NCI-H446 treated with DMSO at 0.1 percent for 48 hours (cell line): ENCODE data around the gene GPALPP1.
"Not testable (repeated sequence)": the region's sequence is repeated elsewhere in the genome, so short reads cannot be mapped to it uniquely, and the experiment has no call there.

Experiments
- DNase-seq: peaks from one replicate; lab custom pipeline; 2025; lab: John Stamatoyannopoulos, UW

Gene GPALPP1

DNA sequence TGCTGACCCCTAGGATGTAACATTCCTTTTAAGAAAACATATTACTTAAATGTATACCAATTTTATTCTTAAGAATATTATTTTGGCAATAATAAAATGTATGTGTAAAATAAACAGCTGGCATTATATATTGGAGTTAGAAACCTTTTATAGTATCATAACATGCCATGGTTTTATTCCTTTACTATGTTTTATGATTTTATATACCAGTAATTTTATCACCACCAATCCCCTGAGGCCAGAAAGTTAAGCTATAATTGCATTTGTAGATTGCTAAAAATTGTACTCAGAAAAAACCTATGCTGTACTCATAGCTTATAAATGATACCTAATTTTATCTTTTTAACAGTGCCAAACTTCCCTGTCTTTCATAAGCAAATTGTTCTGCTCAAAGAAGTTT is 17.9 kb downstream of the GPALPP1 start:
- DNase-seq = no peak

GRCh38 chr13:45007823-45008222 is 18.5 kb downstream of the GPALPP1 start:
- DNase-seq = no peak

DNA sequence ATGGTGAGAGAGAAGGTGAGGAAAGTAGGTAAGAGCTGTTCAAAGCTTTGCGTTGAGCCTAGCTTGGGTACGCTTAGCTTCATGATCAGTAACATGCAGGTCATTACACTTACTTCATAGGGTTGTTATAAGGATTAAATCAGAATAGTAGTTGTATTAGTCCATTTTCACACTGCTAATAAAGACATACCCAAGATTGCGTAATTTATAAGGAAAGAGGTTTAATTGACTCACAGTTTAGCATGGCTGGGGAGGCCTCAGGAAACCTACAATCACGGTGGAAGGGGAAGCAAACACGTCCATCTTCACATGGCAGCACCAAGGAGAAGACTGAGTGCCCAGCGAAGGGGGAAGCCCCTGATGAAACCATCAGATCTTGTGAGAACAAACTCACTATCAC is 21.9 kb downstream of the GPALPP1 start:
- DNase-seq = no peak

GRCh38 chr13:45015300-45015699 is 26.0 kb downstream of the GPALPP1 start:
- no peak for DNase-seq

DNA sequence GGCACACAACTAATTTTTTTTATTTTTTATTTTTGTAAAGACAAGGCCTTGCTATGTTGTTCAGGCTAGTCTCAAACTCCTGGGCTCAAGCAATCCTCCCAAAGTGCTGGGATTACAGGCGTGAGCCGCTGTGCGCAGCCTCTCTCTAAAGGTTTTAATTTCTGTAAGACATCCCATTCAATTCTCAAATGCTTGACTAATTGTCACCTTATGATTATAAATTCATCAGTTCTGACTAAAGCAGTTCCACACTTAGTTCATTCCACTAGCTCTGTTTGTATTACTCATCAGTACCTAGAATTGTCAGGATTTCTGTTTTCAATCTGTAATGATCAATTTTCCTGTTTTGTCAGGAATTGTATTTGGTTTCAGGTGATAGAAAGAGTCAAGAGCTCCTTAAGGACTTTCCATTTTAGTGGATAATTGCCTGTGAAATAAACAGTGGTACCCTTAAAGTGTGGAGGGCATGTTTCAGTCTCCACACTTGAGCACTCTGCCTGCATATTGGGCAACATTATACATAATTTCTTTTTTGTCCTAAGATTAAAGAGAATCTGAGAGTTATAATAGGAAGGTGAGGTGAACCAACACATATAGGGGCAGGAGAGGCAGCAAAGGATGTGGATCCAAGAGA is 27.6 kb downstream of the GPALPP1 start:
- DNase-seq = no peak

- DNase-seq = not testable (repeated sequence)
Measured at GRCh38 chr13:45019981-45020380, 30.6 kb downstream of the GPALPP1 start.

DNA sequence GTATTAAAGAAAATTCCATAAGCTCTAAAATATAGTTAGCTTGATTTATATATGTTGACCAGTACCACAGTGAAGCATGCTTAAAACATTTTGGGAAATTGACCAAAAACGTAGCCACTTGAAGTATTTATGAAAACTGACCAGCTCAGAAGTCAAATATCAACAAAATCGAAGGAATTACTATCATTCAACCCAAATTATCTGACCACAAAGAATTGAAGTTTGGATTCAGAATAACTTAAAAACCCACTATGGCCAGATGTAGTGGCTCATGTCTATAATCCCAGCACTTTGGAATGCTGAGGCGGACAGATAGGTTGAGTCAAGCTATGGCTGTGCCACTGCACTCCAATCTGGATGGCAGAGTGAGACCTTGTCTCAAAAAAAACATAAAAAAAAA is 31.9 kb downstream of the GPALPP1 start:
- DNase-seq = no peak

DNA sequence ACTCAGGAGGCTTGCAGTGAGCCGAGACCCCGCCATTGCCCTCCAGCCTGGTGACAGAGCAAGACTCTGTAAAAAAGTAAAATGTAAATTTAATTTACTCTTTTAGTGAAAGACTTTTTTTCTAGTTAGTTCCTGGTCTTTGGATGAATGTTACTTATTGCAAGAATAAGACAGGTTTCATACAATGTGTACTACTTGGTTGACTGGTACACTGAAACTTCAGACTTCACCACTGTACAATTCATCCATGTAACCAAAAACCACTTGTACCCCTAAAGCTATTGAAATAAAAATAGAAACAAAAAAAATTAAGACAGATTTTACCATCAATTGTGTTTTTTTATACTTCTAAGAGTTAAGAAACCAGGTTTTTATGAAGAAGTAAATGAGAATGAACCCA is 35.5 kb downstream of the GPALPP1 start:
- no peak for DNase-seq

GRCh38 chr13:45034342-45034741 is 45.0 kb downstream of the GPALPP1 start:
- no peak for DNase-seq

DNA sequence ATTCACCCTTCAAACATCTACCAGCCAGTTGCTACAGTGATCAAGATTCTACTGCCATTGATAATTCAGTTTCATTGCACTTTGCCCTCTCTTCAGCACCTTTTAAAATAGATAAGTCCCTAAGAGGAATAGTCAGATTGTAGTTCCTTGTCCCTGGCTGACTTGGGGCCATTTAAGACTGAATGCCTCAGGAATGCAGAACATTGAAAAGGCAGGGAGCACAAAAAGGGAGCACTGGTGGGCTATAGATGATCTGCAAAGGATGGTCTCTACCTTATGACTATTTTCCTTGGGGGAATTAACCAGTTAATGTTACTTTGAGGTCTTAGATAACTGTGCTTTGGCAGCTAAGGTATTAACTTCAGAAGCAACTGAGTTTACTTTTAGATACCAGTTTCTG is 46.9 kb downstream of the GPALPP1 start:
- DNase-seq = no peak

DNA sequence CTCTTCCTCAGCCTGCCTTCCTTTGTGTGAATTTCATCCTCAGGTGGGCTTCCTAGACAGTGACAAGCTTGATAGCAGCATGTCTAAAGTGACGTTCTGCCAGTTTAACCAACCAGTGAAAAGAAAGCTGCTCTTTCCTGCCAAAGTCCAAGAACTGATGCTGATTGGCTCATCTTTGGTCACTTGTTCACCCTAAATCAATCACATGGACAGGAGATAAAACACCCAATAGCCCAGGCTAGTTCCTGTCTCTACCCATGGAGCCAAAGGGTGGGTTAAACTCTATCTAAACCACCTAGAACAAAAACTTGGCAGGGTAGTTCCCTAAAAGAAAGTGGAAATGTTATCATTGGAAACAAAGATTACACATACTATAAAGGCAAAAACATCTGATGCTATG is 50.8 kb downstream of the GPALPP1 start:
- no peak for DNase-seq

DNA sequence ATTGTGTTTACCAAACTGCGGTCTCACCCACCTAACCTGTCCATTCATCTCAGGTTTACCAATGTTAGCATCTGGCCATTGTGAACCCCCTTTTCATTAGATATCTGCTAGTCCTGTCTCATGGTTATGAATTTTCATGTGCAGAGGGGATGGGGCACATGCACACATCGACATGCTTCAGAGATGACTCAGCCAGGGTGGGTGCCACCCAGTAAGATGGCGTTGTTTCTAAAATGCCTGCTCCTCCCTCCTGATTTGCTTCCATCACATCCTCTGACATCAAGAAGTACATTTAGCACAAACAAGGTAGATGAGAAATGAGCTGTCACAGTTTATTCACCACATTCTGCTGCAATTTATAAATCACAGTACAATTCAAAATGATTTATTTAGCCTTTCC is 51.3 kb downstream of the GPALPP1 start:
- DNase-seq = no peak

GRCh38 chr13:45042539-45042938 is 53.2 kb downstream of the GPALPP1 start:
- DNase-seq = no peak

DNA sequence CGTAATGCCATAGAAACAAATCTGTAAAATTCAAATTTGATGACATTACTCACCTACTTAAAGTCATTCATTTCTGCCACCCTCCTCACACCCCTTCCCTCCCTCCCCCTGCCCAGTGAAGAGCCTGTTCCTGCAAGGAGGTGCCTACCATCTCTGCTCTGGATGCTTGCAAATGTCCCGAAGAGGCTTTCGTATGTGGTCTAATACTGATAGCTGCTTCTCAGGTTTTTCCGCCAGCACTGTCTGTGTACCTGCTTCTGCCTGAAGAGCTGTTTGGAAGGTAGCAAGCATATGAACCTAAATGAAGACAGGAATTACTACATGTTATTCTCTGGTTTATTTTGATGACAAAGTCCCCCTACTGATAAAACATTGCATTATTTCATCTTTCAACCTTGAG is 57.1 kb downstream of the GPALPP1 start:
- no peak for DNase-seq

DNA sequence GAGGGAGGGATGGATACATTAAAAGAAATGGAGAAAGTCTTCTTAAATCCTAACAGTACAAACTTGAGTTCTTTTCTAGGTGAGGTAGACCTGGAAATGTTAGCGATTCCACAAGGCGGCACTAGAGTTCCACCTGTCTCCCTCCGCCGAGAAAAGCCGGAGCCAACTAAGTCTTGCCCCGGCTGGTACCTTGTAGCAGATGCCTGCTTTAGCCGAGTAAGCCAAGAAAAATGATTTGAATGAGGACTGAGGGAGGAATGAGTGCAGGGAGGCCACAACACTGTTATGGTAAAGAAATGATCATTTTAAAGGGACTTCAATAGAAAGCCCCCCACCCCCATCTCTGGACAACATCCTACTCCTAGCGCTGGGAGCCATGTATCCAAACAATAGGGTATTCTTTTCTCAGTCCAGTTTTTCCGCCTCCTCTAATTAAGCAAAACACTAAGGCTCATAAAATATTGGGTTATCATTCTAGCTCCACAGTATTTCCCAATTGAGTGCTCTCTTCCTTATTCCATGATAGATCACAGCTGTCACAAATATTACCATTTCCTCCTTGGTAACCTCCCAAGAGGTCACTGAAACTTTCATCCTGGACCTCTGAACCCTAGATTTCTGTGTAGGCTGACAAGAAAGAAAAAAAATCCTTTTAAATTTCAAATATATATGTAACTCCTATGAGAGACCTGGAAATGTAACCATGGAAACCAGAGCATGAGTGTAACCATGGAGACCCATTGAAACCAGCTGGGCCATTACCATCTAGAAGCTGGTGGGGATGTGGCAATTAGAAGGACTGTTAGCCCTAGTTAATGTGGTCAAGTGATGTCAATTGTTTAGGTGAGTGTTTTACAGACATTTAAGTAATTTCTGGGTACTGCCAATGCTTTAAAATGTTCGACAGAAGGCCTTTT is 58.3 kb downstream of the GPALPP1 start:
- peak; percentile 64 for DNase-seq

DNA sequence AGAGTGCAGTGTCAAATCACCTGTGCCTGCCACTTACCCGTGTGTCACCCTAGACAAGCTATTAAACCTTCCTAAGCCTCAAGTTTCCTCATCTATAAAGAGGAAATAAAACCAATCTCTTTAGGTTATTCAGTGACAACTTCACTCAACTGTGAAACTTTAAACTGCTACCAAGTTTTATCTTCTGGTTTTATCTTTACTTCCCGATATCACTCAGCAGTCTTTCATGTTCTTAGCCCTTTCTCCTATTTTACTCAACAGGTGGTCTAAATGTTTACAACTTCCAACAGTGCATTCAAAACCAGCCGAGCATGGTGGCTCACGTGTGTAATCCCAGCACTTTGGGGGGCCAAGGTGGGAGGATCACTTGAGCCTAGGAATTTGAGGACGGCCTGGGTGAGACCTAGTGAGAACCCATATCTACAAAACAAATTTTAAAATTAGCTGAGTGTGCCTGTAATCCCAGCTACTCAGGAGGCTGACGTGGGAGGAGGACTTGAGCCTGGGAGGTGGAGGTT is 59.6 kb downstream of the GPALPP1 start:
- DNase-seq = no peak

- DNase-seq = no peak
Measured at GRCh38 chr13:45049478-45049877, 60.1 kb downstream of the GPALPP1 start.

GRCh38 chr13:45051315-45051714 is 62.0 kb downstream of the GPALPP1 start:
- no peak for DNase-seq

DNA sequence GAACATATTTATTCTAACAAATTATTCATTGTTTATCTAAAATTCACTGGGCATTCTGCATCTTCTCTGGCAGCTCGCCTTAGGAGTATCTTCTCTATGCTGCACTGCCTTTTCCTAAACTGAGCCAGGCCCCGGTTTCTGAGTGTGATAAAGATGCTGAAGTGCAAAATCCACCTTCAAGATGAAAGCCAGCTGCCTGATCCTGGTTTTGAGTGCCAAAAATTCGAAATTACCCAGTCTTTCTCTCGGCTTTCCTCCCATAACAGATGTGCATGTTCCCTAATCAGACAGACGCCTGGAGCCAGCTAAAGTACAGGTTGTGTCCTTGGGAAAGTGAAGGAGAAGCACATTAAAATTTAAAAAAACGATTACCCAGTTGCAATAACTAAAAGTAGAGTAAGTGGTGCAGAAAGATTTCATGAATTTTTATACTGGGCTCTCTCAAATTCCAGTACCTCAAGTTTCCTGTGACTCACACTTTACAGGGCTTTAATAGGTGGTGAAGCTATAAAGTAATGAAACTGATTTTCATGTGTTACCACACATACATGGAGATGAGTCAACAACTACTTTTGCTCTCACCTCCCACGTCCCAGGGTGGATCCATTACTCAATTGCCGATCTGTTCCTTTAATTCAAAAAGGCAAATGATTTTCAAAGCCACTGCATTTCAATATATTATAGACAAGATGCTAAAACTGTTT is 66.0 kb downstream of the GPALPP1 start:
- no peak for DNase-seq

DNA sequence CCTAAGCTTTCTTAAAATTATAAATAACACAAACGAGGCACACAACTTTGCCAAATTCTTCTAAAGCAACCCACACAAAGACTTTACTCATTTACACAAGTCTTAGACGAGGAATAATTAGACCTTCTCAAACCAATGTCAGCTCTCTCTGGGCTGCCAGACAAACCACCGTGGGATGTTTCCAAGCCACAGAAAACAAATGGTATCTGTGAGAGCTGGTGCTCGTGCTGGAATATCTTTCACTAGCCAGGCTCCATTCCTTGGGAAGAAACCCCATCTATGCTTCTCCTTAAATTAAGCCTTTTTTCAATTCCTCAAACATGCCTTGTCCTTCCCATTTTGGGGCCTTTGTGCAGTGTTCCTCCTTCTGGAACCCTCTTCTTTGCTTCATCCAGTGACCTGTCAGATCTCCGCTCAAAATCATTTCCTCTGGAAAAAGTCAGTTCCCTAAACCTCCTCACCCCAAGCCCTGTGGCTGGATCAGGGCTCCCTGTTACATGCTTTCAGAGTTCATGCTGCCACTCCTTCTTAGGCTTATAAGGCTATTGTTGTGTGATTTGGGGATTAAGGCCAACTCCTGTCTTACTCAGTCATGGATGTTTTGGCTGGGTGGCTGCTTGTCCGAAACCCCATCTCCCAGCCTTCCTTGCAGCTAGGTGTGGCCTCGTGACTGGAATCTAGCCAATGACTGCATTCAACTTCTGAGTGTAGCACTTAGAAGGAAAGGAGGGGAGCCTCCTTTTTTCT is 66.7 kb downstream of the GPALPP1 start:
- DNase-seq = no peak

DNA sequence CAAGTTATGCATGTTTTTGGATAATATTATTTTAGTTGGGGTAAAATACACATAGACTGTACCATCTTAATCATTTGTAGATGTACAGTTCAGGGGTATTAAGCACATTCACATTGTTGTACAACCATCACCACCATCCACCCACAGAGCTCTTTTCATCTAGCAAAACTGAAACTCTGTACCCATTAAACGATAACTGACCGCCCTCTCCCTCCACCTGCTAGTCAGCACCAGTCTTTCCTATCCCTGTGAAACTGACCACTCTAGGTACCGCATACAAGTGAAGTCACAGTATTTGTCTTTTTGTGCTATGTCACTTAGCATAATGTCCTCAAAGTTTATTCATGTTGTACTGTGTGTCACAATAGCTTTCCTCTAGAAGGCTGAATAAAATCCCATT is 70.7 kb downstream of the GPALPP1 start:
- DNase-seq = no peak

DNA sequence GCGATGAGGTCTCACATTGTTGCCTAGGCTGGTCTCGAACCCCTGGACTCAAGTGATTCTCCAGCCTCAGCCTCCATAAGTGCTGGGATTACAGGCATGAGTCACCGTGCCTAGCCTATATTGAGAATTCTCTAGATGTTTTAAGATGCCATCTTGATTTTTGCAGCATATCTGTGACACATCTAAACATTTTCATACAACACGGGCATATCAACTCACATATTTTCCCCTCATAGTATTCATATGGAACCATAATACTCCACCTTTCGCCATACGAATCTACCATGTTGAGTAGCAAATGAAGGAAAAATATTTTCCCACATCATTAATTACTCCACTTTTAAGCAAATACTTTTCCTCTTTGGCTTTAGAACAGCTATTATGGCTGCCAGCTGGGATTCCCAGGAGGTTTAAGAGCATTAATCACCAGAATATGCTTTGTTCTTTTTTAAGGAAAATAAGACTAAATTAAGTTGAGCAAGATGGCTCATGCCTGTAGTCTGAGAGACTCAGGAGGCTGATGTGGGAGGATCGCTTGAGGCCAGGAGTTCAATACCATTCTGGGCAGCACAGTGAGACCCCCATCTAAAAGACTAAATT is 74.0 kb downstream of the GPALPP1 start:
- DNase-seq = no peak
